HG03378 (cell line): ENCODE measurements around the gene ANHX.
"Not testable (repeated sequence)": the region's sequence is repeated elsewhere in the genome, so short reads cannot be mapped to it uniquely, and the experiment has no call there.

Experiments used
- ATAC-seq: cut with Tn5 transposase; IDR thresholded peaks from one replicate; pipeline ENCODE4 v1.9.1; 2021; ENCODE audit warnings: mild to moderate bottlenecking, moderate library complexity; ENCODE audit not compliant: unreplicated experiment

ANHX gene

GRCh38 chr12:133235401-133236112 is at the start of gene ANHX:
Gene ANHX, minus strand, starts transcription at chr12:133235877. Its CDS starts 1,521 bp downstream, at chr12:133234356.
- ATAC-seq = no peak

GRCh38 chr12:133264668-133265067 is 29.0 kb upstream of the ANHX start:
- not testable (repeated sequence) for ATAC-seq

- ATAC-seq = no peak
Measured at GRCh38 chr12:133264173-133264572, 28.5 kb upstream of the ANHX start.

- ATAC-seq = no peak
Measured at GRCh38 chr12:133256321-133256720, 20.6 kb upstream of the ANHX start.

- not testable (repeated sequence) for ATAC-seq
Measured at GRCh38 chr12:133255833-133256232, 20.2 kb upstream of the ANHX start.

GRCh38 chr12:133251732-133252131 is 16.1 kb upstream of the ANHX start:
- no peak for ATAC-seq

GRCh38 chr12:133236556-133236955 is 879 bp upstream of the ANHX start:
- no peak for ATAC-seq

GRCh38 chr12:133236144-133236543 is 467 bp upstream of the ANHX start:
- no peak for ATAC-seq

- no peak for ATAC-seq
Measured at GRCh38 chr12:133234971-133235370, 706 bp downstream of the ANHX start.

- ATAC-seq = no peak
Measured at GRCh38 chr12:133233993-133234564, 1.6 kb downstream of the ANHX start.

GRCh38 chr12:133233006-133233405 is 2.7 kb downstream of the ANHX start:
- no peak for ATAC-seq

GRCh38 chr12:133231001-133231400 is 4.7 kb downstream of the ANHX start:
- no peak for ATAC-seq

- ATAC-seq = no peak
Measured at GRCh38 chr12:133227281-133227852, 8.3 kb downstream of the ANHX start.

- no peak for ATAC-seq
Measured at GRCh38 chr12:133226690-133227089, 9.0 kb downstream of the ANHX start.

GRCh38 chr12:133225527-133225926 is 10.2 kb downstream of the ANHX start:
- no peak for ATAC-seq

- ATAC-seq = no peak
Measured at GRCh38 chr12:133222211-133222610, 13.5 kb downstream of the ANHX start.

- ATAC-seq = no peak
Measured at GRCh38 chr12:133221241-133221640, 14.4 kb downstream of the ANHX start.

- no peak for ATAC-seq
Measured at GRCh38 chr12:133220521-133220920, 15.2 kb downstream of the ANHX start.

GRCh38 chr12:133217219-133217618 is 18.5 kb downstream of the ANHX start:
- ATAC-seq = no peak

- ATAC-seq = no peak
Measured at GRCh38 chr12:133215724-133216123, 20.0 kb downstream of the ANHX start.

GRCh38 chr12:133206390-133206789 is 29.3 kb downstream of the ANHX start:
- ATAC-seq = no peak

GRCh38 chr12:133204264-133204603 is 31.4 kb downstream of the ANHX start:
- no peak for ATAC-seq
